ENCODE results near the gene DBT.
"Not testable (repeated sequence)": the region's sequence is repeated elsewhere in the genome, so short reads cannot be mapped to it uniquely, and the experiment has no call there.

DBT gene

GRCh38 chr1:100215101-100215500 lies 34.5 kb downstream of the DBT start:
- Histone ChIP-seq H3K27ac (replicated peaks) (no peak overlapping the region), H3K4me3 (replicated peaks; ENCODE audit: insufficient read depth, low read length) (no peak overlapping the region), H3K27me3 (ENCODE audit: insufficient read depth, poor library complexity, severe bottlenecking) (no peaks in the 10 kb centered on the region)
- TF ChIP-seq GABPA (IDR thresholded peaks at IDR 0.05; ENCODE audit: low read depth) (no peak), POLR2AphosphoS5 (IDR thresholded peaks at IDR 0.05; ENCODE audit: low read depth) (no peak), SPI1 (IDR thresholded peaks at IDR 0.05; ENCODE audit: borderline replicate concordance, low read depth) (no peak), CTCF (IDR thresholded peaks at IDR 0.05; ENCODE audit: insufficient read depth, low read length) (no peak), REST (IDR thresholded peaks at IDR 0.05; ENCODE audit: insufficient replicate concordance, low read depth) (no peak)
- no peak for DNase-seq (ENCODE audit: low read depth in 1 of 2, low spot score in 1 of 2)

GRCh38 chr1:100213141-100213540 lies 36.5 kb downstream of the DBT start:
- Histone ChIP-seq H3K27ac (replicated peaks) (no peak overlapping the region), H3K4me3 (replicated peaks; ENCODE audit: insufficient read depth, low read length) (no peak overlapping the region), H3K27me3 (ENCODE audit: insufficient read depth, poor library complexity, severe bottlenecking) (no peaks in the 10 kb centered on the region)
- TF ChIP-seq POLR2AphosphoS5 (IDR thresholded peaks at IDR 0.05; ENCODE audit: low read depth) (no peak), GABPA (IDR thresholded peaks at IDR 0.05; ENCODE audit: low read depth) (no peak), CTCF (IDR thresholded peaks at IDR 0.05; ENCODE audit: insufficient read depth, low read length) (no peak), SPI1 (IDR thresholded peaks at IDR 0.05; ENCODE audit: borderline replicate concordance, low read depth) (no peak), REST (IDR thresholded peaks at IDR 0.05; ENCODE audit: insufficient replicate concordance, low read depth) (no peak)
- DNase-seq (ENCODE audit: low read depth in 1 of 2, low spot score in 1 of 2) = no peak

- Histone ChIP-seq H3K27me3 (ENCODE audit: insufficient read depth, poor library complexity, severe bottlenecking) (no peaks in the 10 kb centered on the region), H3K27ac (replicated peaks) (no peak overlapping the region), H3K4me3 (replicated peaks; ENCODE audit: insufficient read depth, low read length) (no peak overlapping the region)
- no peak for DNase-seq (ENCODE audit: low read depth in 1 of 2, low spot score in 1 of 2)
- no peak for TF ChIP-seq REST (IDR thresholded peaks at IDR 0.05; ENCODE audit: insufficient replicate concordance, low read depth)
- TF ChIP-seq SPI1 (IDR thresholded peaks at IDR 0.05; ENCODE audit: borderline replicate concordance, low read depth) = no peak
- no peak for TF ChIP-seq CTCF (IDR thresholded peaks at IDR 0.05; ENCODE audit: insufficient read depth, low read length)
- no peak for TF ChIP-seq POLR2AphosphoS5 (IDR thresholded peaks at IDR 0.05; ENCODE audit: low read depth)
- no peak for TF ChIP-seq GABPA (IDR thresholded peaks at IDR 0.05; ENCODE audit: low read depth)
Measured at GRCh38 chr1:100206301-100206700, 43.3 kb downstream of the DBT start.

GRCh38 chr1:100205593-100205992 lies 44.0 kb downstream of the DBT start:
- not testable (repeated sequence) for DNase-seq (ENCODE audit: low read depth in 1 of 2, low spot score in 1 of 2); H3K4me3 ChIP-seq (replicated peaks; ENCODE audit: insufficient read depth, low read length); H3K27me3 ChIP-seq (ENCODE audit: insufficient read depth, poor library complexity, severe bottlenecking); H3K27ac ChIP-seq (replicated peaks)

GRCh38 chr1:100205103-100205502 lies 44.5 kb downstream of the DBT start:
- H3K27ac ChIP-seq (replicated peaks); H3K27me3 ChIP-seq (ENCODE audit: insufficient read depth, poor library complexity, severe bottlenecking); DNase-seq (ENCODE audit: low read depth in 1 of 2, low spot score in 1 of 2); H3K4me3 ChIP-seq (replicated peaks; ENCODE audit: insufficient read depth, low read length): not testable (repeated sequence)

- not testable (repeated sequence) for H3K27me3 ChIP-seq (ENCODE audit: insufficient read depth, poor library complexity, severe bottlenecking); H3K27ac ChIP-seq (replicated peaks)
Measured at GRCh38 chr1:100202703-100203102, 46.9 kb downstream of the DBT start.

More at GRCh38 chr1:100202703-100203102, 46.9 kb downstream of the DBT start:
- not testable (repeated sequence) for H3K4me3 ChIP-seq (replicated peaks; ENCODE audit: insufficient read depth, low read length); DNase-seq (ENCODE audit: low read depth in 1 of 2, low spot score in 1 of 2)
